GM18526 (cell line): ENCODE results near the gene CMSS1.

ENCODE experiments used
- POLR2A ChIP-seq: IDR thresholded peaks from 3 replicates; pipeline ENCODE4 v1.6.1; 2011; ENCODE audit not compliant: insufficient read length; ENCODE audit errors: extremely low read depth

CMSS1 gene

GRCh38 chr3:100076731-100077529 lies 259.3 kb downstream of the CMSS1 start:
- TF ChIP-seq POLR2A: no peak

GRCh38 chr3:100079328-100079727 lies 261.7 kb downstream of the CMSS1 start:
- no peak for TF ChIP-seq POLR2A

- no peak for TF ChIP-seq POLR2A
Observed at GRCh38 chr3:100080573-100080972, 262.9 kb downstream of the CMSS1 start.

- TF ChIP-seq POLR2A: no peak
Observed at GRCh38 chr3:100081311-100081710, 263.6 kb downstream of the CMSS1 start.

GRCh38 chr3:100081986-100082692 lies 264.5 kb downstream of the CMSS1 start:
- no peak for TF ChIP-seq POLR2A

- no peak for TF ChIP-seq POLR2A
Observed at GRCh38 chr3:100082714-100083113, 265.1 kb downstream of the CMSS1 start.

GRCh38 chr3:100083209-100083608 lies 265.5 kb downstream of the CMSS1 start:
- no peak for TF ChIP-seq POLR2A

GRCh38 chr3:100084100-100084806 lies 266.6 kb downstream of the CMSS1 start:
- no peak for TF ChIP-seq POLR2A

GRCh38 chr3:100086401-100086800 lies 268.7 kb downstream of the CMSS1 start:
- no peak for TF ChIP-seq POLR2A

- no peak for TF ChIP-seq POLR2A
Observed at GRCh38 chr3:100087198-100087597, 269.5 kb downstream of the CMSS1 start.

- TF ChIP-seq POLR2A: no peak
Observed at GRCh38 chr3:100088735-100089368, 271.2 kb downstream of the CMSS1 start.

GRCh38 chr3:100089812-100090668 lies 272.4 kb downstream of the CMSS1 start:
- no peak for TF ChIP-seq POLR2A

- no peak for TF ChIP-seq POLR2A
Observed at GRCh38 chr3:100090669-100091005, 273.0 kb downstream of the CMSS1 start.

GRCh38 chr3:100093831-100094230 lies 276.2 kb downstream of the CMSS1 start:
- TF ChIP-seq POLR2A: no peak

GRCh38 chr3:100096866-100097265 lies 279.2 kb downstream of the CMSS1 start:
- TF ChIP-seq POLR2A: no peak
